GM12878 (cell line): ENCODE results near the gene CNR2. TPM values are rescaled to one million over a fixed set of nuclear protein-coding genes. Genes with fewer than 3 reads are reported as not detected.

Experiments
- ATAC-seq: fragments of 200-7000 bp; cut with Tn5 transposase; 3 replicates; pipeline ENCODE4 v1.9.1; 2020; ENCODE audit warnings: mild to moderate bottlenecking, moderate library complexity
- BruUV-seq: library from RNA; stranded (reverse); fragments of 400-500 nt; replicated peaks from 2 replicates; lab custom pipeline; 2021; lab: Mats Ljungman, UMichigan
- CTCF ChIA-PET: fragments of 300-600 bp; sonication (Branson Sonifier 250); formaldehyde crosslinking; extraction: SDS; loops from one replicate; lab custom pipeline; 2021; ENCODE audit warnings: inconsistent platforms; lab: Yijun Ruan, JAX
- POLR2A ChIA-PET: fragments of 350-600 bp; formaldehyde crosslinking; extraction: SDS; loops from one replicate; lab custom pipeline; 2021; ENCODE audit warnings: inconsistent platforms; lab: Charles Lee
- RAD21 ChIA-PET: fragments of 300-600 bp; sonication (Branson Sonifier 250); formaldehyde crosslinking; loops from one replicate; lab custom pipeline; 2023; ENCODE audit warnings: antibody characterized with exemption; ENCODE audit not compliant: unreplicated experiment; lab: Charles Lee
- SMC1A ChIA-PET: fragments of 300-600 bp; sonication (Branson Sonifier 250); formaldehyde crosslinking; loops from one replicate; lab custom pipeline; 2023; ENCODE audit not compliant: unreplicated experiment, uncharacterized antibody; lab: Charles Lee
- DNase-seq: peaks from one replicate; pipeline ENCODE4 v3.0.0-alpha.2; 2011; ENCODE audit warnings: low read depth, low spot score
- FAIRE-seq: peaks from 3 replicates; lab custom pipeline; 2011; peaks lifted over from hg19 to GRCh38; lab: Jason Lieb, UNC
- H2AFZ ChIP-seq: 2 replicates; pipeline ENCODE4 v1.6.0; 2011; ENCODE audit warnings: low read depth, low read length, control low read depth; ENCODE audit not compliant: control insufficient read depth
- H3K27ac ChIP-seq: 2 replicates; pipeline ENCODE4 v1.5.1; 2011; ENCODE audit warnings: control low read depth; ENCODE audit not compliant: control insufficient read depth, insufficient read depth
- H3K27me3 ChIP-seq, 2 experiments: replicated peaks in 1 of 2; 2 replicates each; pipeline versions ENCODE4 v1.6.0 to v1.6.1; 2011; ENCODE audit warnings: low read length in 1 of 2; ENCODE audit not compliant: control insufficient read depth in 2 of 2, insufficient read depth in 2 of 2
- H3K36me3 ChIP-seq, 2 experiments: 2 replicates each; pipeline ENCODE4 v1.5.1; 2011; ENCODE audit warnings: low read length in 1 of 2; ENCODE audit not compliant: control insufficient read depth in 2 of 2, insufficient read depth in 2 of 2
- H3K4me1 ChIP-seq: 2 replicates; pipeline ENCODE4 v1.6.1; 2011; ENCODE audit warnings: mild to moderate bottlenecking, low read length, moderate library complexity, mixed read lengths; ENCODE audit not compliant: control insufficient read depth, insufficient read depth
- H3K4me2 ChIP-seq: 2 replicates; pipeline ENCODE4 v1.6.0; 2011; ENCODE audit warnings: control low read depth; ENCODE audit not compliant: control insufficient read depth, insufficient read depth
- H3K4me3 ChIP-seq: fragments of 200-600 bp; sonication (generic); 2 replicates; pipeline ENCODE4 v1.5.1; 2016
- H3K79me2 ChIP-seq: 2 replicates; pipeline ENCODE4 v1.6.0; 2011; ENCODE audit warnings: low read length; ENCODE audit not compliant: control insufficient read depth, insufficient read depth
- H3K9ac ChIP-seq: 2 replicates; pipeline ENCODE4 v1.8.0; 2011; ENCODE audit warnings: low read length, control low read depth, mixed read lengths; ENCODE audit not compliant: control insufficient read depth, insufficient read depth
- H3K9me3 ChIP-seq: replicated peaks from 3 replicates; pipeline ENCODE4 v1.5.1; 2011; ENCODE audit warnings: mild to moderate bottlenecking, low read length; ENCODE audit not compliant: control insufficient read depth, insufficient read depth
- H4K20me1 ChIP-seq: 2 replicates; pipeline ENCODE4 v1.6.0; 2011; ENCODE audit not compliant: control insufficient read depth, insufficient read depth
- PML ChIP-seq: IDR thresholded peaks from 2 replicates; pipeline ENCODE4 v1.6.1; 2012; ENCODE audit warnings: low read length, inconsistent platforms
- POU2F2 ChIP-seq: IDR thresholded peaks from 3 replicates; pipeline ENCODE4 v1.6.1; 2011; ENCODE audit warnings: low read depth, mild to moderate bottlenecking, low read length, borderline replicate concordance
- RAD21 ChIP-seq: IDR thresholded peaks from 2 replicates; pipeline ENCODE4 v1.6.1; 2011; ENCODE audit warnings: mild to moderate bottlenecking, low read depth, low read length, moderate library complexity; ENCODE audit not compliant: insufficient read depth
- ZNF384 ChIP-seq: IDR thresholded peaks from 2 replicates; pipeline ENCODE4 v1.6.1; 2012; ENCODE audit warnings: low read depth, mild to moderate bottlenecking, low read length, improper control_type of control experiment, borderline replicate concordance
- WGBS: methylation state at CpG from one replicate; pipeline ENCODE4 v1.1.6; 2016; ENCODE audit warnings: low lambda C conversion rate; ENCODE audit not compliant: insufficient replicate concordance, insufficient coverage; ENCODE audit errors: missing lambda C conversion rate; 5-methylcytosine and 5-hydroxymethylcytosine counted together
- in situ Hi-C: fragments of 300-500 bp; cut with MboI; formaldehyde crosslinking; loops from 9 replicates; pipeline ENCODE4 v1.14.3; 2018; ENCODE audit warnings: mixed read lengths
- intact Hi-C: fragments of 100-400 bp; cut with micrococcal nuclease; formaldehyde crosslinking; loops from one replicate; pipeline ENCODE4 v1.14.2; 2022; ENCODE audit not compliant: unreplicated experiment
- polyA plus RNA-seq, 11 experiments: library from polyadenylated mRNA; depleted of rRNA in 4 of 11; unstranded in 6 of 11; stranded (reverse) in 5 of 11; fragments of >200 nt; fragmentation: Nextera tagmentation in 4 of 11; fragmentation: Illumina TruSeq in 1 of 11; extraction: Ambion mirVana in 4 of 11; extraction: Trizol in 1 of 11; gene quantifications; 1 replicate in 1 of 11; 2 replicates in 10 of 11; pipeline versions ENCODE4 v1.2.1 to v1.2.3, GENCODE V29; 2011 to 2016; ENCODE audit warnings: inconsistent platforms in 2 of 11, missing spikeins in 2 of 11, low read depth in 1 of 11
- total RNA-seq, 4 experiments: library from RNA; depleted of rRNA in 3 of 4; stranded (reverse); fragments of >200 nt in 3 of 4; fragmentation: Illumina TruSeq in 1 of 4; extraction: Trizol in 1 of 4; gene quantifications; 2 replicates each; pipeline versions ENCODE4 v1.2.1 to v1.2.3, GENCODE V29; 2013 to 2021
- TF ChIP-seq, protein P1 (sequence below), 3 experiments: IDR thresholded peaks in 2 of 3; conservative IDR thresholded peaks in 1 of 3; 2 replicates each; pipeline ENCODE4 v1.5.1; 2011; ENCODE audit warnings: low read depth in 3 of 3, low read length in 3 of 3, mild to moderate bottlenecking in 3 of 3, control low read depth in 2 of 3, moderate library complexity in 2 of 3, inconsistent platforms in 1 of 3, mixed read lengths in 1 of 3; ENCODE audit not compliant: control insufficient read depth in 2 of 3, insufficient read depth in 1 of 3; ENCODE audit errors: extremely low read depth in 1 of 3

Gene CNR2
- total and polyA plus RNA-seq, 10 of the 15 experiments (the other 5 are each of a cell fraction or from before 2014, with no cell fraction given): 0.46 to 19.8 (median 12.2) TPM

DNA sequence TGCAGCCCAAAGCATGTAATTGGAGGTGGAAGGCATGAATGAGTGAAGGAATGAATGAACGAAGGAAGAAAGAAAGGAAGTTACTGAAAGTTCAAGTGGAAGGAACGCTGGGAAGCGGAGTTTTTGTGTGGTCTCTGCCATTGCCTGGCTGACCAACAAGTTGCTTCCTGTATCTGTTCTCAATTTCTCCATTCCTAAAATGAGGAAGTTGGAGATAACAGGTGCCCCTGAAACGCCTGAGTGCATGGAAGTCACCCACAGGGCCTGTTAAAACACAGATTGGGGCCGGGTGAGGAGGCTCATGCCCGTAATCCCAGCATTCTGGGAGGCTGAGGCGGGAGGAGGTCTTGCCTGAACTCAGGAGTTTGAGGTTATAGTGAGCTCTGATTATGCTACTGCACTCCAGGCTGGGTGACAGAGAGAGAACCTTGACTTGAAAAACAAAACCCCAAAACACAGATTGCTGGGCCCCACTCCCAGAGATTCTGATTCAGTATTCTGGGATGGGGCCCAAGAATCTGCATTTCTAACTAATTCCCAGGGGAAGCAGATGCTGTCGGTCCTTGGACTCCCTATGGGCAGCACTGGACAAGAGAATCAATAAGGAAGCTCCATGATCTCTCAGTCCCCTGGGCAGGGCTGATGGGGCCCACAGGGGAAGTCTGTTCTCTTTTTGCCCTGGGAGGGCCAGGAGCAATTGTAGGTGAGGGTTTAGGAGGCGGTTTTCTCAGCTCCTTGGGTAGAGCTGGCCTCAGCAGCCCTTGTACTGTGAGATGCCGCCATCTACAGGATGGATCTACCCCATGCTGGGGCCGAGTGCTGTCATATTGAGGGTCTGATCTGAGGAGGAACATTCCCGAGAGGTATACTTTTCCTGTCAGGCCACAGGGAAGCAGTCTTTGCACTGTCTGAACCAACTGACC is 3.3 kb upstream of the CNR2 start (continued):
- TF ChIP-seq POU2F2: 0 out of 3 replicates have a peak, but pooled peaks have one; percentile 18

DNA sequence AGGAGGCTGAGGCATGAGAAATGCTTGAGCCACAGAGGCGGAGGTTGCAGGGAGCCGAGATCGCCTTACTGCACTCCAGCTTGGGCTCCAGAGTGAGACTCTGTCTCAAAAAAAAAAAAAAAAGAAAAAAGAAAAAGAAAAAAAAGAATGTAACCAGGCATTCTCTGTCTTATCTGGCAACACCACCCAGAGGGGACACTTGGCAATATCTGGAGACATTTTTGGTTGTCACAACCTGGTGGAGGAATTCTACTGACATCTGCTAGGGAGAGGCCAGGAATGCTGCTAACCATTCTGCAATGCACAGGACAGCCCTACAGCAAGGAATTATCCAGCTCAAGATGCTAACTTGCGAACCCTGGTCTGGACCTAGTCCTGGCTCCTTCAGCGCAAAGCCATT is 2.3 kb upstream of the CNR2 start:
- peaks cover 37% of the 10 kb centered on the region for H3K4me1 ChIP-seq
- peak overlapping the region; percentile 73; the same call in 1 of the 2 replicates for H3K4me2 ChIP-seq
- no peak for DNase-seq
- no peaks in the 10 kb centered on the region for H3K36me3 ChIP-seq
- peak; percentile 85 for TF ChIP-seq ZNF384
- TF ChIP-seq PML: no peak
- TF ChIP-seq, protein P1, sequence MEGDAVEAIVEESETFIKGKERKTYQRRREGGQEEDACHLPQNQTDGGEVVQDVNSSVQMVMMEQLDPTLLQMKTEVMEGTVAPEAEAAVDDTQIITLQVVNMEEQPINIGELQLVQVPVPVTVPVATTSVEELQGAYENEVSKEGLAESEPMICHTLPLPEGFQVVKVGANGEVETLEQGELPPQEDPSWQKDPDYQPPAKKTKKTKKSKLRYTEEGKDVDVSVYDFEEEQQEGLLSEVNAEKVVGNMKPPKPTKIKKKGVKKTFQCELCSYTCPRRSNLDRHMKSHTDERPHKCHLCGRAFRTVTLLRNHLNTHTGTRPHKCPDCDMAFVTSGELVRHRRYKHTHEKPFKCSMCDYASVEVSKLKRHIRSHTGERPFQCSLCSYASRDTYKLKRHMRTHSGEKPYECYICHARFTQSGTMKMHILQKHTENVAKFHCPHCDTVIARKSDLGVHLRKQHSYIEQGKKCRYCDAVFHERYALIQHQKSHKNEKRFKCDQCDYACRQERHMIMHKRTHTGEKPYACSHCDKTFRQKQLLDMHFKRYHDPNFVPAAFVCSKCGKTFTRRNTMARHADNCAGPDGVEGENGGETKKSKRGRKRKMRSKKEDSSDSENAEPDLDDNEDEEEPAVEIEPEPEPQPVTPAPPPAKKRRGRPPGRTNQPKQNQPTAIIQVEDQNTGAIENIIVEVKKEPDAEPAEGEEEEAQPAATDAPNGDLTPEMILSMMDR (IDR thresholded peaks at IDR 0.05 in 2 of 3, conservative IDR thresholded peaks at IDR 0.05 in 1 of 3; ENCODE audit: control insufficient read depth in 2 of 3, extremely low read depth in 1 of 3, insufficient read depth in 1 of 3, low read depth in 3 of 3, low read length in 3 of 3): peak in 2 of 3 experiments; percentile 7 to 34; a peak in 1 of 6 replicates
- TF ChIP-seq RAD21: peak; percentile 57
- TF ChIP-seq, all 136 proteins: peak for 3
- ChIA-PET SMC1A (interaction anchor here (0.8 to 4.4 kb wide), 15 partner anchors 9 to 193 kb away, joined by 3 to 117 read pairs (median 9); partner anchors contain the start of gene PITHD1), CTCF (interaction anchor here (0.6 to 4.2 kb wide), 16 partner anchors 9 to 144 kb away, joined by 3 to 220 read pairs (median 10); partner anchors contain the start of genes HMGCL and PITHD1), RAD21 (interaction anchor here (0.6 to 3.8 kb wide), 12 partner anchors 8 to 217 kb away, joined by 3 to 175 read pairs (median 12); partner anchors contain the start of genes GALE and HMGCL), POLR2A (interaction anchor here (0.5 to 2.5 kb wide), 5 partner anchors 49 to 136 kb away, joined by 3 to 14 read pairs (median 3); partner anchors contain the start of gene HMGCL)
- H3K27ac ChIP-seq: peak overlapping the region; percentile 71
- H3K79me2 ChIP-seq: peaks cover 30% of the 10 kb centered on the region
- H3K4me3 ChIP-seq: no peak overlapping the region
- ATAC-seq (no peak), FAIRE-seq (no peak)
- no peaks in the 10 kb centered on the region for H4K20me1 ChIP-seq
- no peaks in the 10 kb centered on the region for H3K27me3 ChIP-seq
- H3K9ac ChIP-seq: no peak overlapping the region; the same call in 1 of the 2 replicates
- H2AFZ ChIP-seq: no peak overlapping the region
- BruUV-seq: no TSS peak
- intact Hi-C loops (no loop called here), in situ Hi-C loops (loop anchor here (5.0 kb wide), 2 partner anchors 108 to 143 kb away; no protein-coding TSS in a partner anchor)
- WGBS: 100% methylated on average over 3 of the region's 5 CpGs
- no peaks in the 10 kb centered on the region for H3K9me3 ChIP-seq
